GM04504 (cell line): ENCODE data around the gene DEPP1.

Experiments used
- DNase-seq: peaks from one replicate; pipeline ENCODE4 v3.0.0-alpha.2; 2012; ENCODE audit warnings: low read depth

The DEPP1 gene

DNA sequence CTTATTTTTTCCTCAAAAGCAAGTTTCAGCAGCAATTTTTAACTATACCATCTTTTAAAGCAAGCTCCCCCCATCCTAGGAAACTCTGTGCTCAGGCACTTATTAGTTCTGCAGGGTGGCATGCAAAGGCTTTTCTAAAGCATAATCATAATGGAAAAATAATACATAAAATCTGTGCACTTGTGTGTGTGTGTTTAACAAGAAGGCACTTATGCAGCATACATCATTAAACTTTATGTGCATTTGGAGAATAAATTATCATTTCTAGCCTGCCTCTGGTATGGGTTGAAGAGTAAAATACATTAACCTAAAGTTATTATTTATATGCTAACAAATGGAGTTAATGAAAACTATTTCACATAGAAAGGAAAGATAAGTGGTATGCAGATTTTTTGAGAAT lies 24.6 kb downstream of the DEPP1 start:
- DNase-seq: no peak

DNA sequence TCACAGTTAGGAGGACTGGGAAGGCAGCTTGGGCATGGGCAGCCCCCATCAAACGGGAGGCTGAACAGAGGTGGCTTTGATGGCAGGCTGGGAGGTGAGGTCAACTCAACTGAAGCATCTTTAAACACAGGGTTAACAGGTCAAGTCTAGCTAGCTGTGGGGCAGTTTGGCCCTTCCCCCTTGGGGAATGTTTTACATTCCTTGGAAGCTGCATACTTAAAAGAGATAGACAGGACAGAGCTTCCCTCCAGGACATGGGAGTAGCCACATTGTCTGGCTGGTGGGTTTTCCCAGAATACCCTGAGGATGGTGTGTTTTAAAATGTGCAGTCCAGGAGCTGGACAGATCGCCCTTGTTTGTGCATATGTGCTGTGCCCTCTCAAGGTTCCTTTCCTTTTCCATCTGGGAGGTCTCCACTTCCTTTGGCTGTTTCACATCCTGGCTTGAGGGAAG lies 25.8 kb downstream of the DEPP1 start:
- no peak for DNase-seq

- no peak for DNase-seq
Observed at GRCh38 chr10:44951576-44952226, 26.9 kb downstream of the DEPP1 start.

GRCh38 chr10:44950326-44951225 lies 28.0 kb downstream of the DEPP1 start:
- DNase-seq: no peak

- DNase-seq: no peak
Observed at GRCh38 chr10:44949915-44950314, 28.7 kb downstream of the DEPP1 start.

GRCh38 chr10:44949127-44949802 lies 29.3 kb downstream of the DEPP1 start:
- DNase-seq: no peak

DNA sequence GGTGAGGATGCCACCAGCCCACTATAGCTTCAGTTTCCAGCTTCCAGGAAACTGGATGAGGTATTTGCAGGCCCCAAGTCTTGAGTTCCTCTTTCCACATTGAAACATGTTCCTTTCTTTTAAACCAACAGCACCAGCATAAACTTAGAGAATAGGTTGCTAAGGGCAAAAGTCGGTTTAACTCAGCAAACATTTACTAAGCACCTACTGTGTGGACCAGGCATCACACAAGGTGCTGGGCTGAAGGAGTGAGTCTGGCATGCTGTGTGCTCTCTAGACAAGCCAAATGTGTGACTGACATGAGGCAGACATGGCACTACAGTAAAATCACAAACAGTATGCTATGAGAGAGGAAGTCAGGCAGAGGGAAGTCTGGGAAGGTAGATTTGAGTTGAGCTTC lies 30.0 kb downstream of the DEPP1 start:
- no peak for DNase-seq

DNA sequence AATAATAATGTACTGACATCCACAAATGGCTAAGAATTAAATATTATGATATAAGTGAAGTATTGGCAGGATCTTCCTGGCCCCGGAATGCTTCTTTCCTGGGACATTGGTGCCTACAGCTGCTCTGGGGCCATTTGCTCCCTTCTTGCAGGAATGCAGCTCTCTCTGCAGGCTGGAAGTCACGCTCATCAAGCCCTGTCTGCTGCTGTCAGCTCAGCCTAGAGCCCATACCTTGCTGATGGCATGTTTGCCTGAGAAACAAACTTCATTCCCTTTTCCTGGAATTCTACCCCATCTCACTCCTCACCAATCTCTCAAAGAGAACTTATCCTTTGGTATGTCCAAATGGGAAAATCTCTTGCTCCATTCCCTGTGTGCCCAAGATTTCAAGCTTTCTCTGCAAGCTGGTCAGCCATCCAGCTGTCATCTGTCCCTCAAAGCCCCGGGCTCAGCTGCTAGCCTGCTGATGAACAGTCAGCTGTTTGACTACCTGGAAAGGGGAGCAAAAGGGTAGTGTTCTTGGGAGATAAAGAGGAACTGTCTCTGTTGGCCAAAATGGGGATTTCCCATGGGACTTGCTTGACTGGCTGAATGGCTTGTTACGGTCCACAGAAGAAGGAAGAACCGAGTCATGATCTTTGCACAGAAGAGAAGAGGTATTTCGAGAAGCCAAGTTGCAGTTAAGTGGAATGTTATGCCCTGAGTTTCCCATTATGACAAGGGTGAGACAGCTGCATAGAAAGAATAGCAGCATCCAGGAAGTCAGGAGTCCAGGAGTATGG lies 31.0 kb downstream of the DEPP1 start:
- DNase-seq: no peak

DNA sequence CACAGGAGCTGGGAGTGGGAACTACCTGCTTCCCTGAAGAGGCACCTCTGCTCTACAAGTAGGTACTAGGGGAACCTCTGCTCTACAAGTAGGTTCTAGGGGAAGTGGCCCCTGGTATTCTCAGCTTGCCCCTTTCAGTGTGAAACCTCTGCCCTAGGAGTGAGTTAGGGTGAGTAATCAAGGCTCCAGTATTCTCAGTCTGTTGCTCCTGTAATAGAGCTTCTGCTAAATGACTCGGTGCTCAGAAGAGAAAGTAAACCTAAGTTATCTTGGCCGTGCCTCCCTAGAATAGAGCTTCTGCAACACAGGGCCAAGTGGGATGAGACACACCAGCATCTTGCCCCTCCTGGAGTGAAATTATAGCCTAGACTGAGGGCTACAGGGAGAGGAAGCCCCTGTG lies 32.4 kb downstream of the DEPP1 start:
- DNase-seq: no peak

DNA sequence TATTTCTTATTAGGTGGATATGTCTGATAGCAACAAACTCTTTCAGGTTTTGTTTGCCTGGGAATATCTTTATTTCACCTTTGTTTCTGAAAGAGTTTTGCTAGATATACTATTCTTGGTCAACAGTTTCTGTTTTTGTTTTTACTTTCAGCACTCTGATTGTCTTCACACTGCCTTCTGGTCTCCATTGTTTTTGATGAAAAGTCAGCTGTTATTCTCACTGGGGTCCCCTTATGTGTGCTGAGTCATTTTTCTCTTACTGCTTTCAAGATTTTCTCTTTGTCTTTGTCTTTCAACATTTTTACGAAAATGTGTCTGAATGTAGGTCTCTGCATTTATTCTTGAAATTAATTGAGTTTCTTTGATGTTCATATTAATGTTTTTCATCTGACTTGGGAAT lies 34.3 kb downstream of the DEPP1 start:
- DNase-seq: no peak

GRCh38 chr10:44939691-44940401 lies 38.8 kb downstream of the DEPP1 start:
- DNase-seq: no peak

- DNase-seq: no peak
Observed at GRCh38 chr10:44938956-44939355, 39.7 kb downstream of the DEPP1 start.

DNA sequence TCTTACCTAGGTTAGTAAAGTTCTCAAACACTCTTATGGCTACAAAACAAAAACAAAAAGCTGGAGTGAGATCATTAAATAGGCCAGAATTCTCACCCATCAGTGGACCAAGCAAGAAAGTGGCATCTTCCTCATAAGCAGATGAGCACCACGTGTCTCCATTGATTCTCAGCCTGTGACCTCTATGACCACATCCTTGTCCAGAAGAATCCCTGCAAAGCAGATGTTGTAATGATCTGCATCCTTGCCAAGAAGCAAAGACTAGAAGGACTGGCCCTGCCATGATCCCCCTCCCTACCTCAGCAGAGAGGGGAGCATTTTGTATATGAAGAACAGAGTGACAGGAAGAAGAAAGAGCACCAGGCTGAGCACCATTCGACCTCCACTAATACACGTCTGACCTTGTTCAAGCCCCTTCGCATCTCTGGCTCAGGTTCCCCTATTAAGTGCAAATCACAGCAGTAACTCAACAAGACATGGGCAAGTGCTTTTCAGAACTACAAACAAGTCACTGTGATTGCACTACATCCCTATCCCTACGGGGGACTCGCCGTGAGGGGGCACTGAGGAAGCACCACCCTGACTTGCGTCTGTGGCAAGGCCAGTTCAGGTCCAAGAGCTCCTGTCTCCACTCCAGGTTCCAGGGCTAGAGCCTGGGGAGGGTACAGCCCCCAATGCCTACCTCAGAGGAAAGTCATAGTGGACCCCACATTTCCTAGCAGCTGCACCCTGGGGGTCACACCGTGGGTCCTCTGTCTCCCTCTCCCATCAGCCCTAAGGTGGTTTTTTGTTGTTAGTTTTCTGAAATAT lies 41.2 kb downstream of the DEPP1 start:
- DNase-seq: no peak

- no peak for DNase-seq
Observed at GRCh38 chr10:44936314-44936975, 42.2 kb downstream of the DEPP1 start.

DNA sequence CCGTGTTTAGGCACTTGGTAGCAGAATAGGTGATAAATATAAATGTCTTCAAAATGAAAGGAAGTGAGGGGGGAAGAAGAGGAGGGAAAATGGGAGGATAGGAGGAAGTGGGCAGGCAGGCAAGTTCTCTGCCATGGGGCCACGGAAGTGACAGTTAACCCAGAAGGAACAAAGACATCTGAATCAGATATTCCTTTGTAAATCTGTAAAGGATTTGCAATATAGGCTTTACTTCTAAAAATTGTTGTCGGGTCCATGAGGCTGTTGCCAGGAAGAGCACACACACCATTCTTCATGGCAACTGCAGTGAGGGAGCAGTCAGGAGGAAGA lies 42.7 kb downstream of the DEPP1 start:
- DNase-seq: no peak

GRCh38 chr10:44935201-44935965 lies 43.2 kb downstream of the DEPP1 start:
- DNase-seq: peak; percentile 53

- DNase-seq: no peak
Observed at GRCh38 chr10:44934416-44935200, 44.0 kb downstream of the DEPP1 start.
